GM21529 (cell line): ENCODE data around the gene ADAMTSL2.

Experiments
- ATAC-seq: cut with Tn5 transposase; IDR thresholded peaks from one replicate; pipeline ENCODE4 v1.9.1; 2021; ENCODE audit not compliant: unreplicated experiment

The ADAMTSL2 gene

GRCh38 chr9:133584559-133585476 lies 50.3 kb downstream of the ADAMTSL2 start:
- no peak for ATAC-seq

- ATAC-seq: no peak
Measured at GRCh38 chr9:133585481-133586351, 51.2 kb downstream of the ADAMTSL2 start.

GRCh38 chr9:133587051-133587450 lies 52.5 kb downstream of the ADAMTSL2 start:
- no peak for ATAC-seq

GRCh38 chr9:133587466-133587865 lies 53.0 kb downstream of the ADAMTSL2 start:
- ATAC-seq: no peak

GRCh38 chr9:133589454-133590227 lies 55.1 kb downstream of the ADAMTSL2 start:
- ATAC-seq: no peak

GRCh38 chr9:133590231-133590855 lies 55.8 kb downstream of the ADAMTSL2 start:
- no peak for ATAC-seq

- no peak for ATAC-seq
Measured at GRCh38 chr9:133591116-133591910, 56.8 kb downstream of the ADAMTSL2 start.

- no peak for ATAC-seq
Measured at GRCh38 chr9:133591985-133592384, 57.5 kb downstream of the ADAMTSL2 start.

- no peak for ATAC-seq
Measured at GRCh38 chr9:133592731-133593409, 58.4 kb downstream of the ADAMTSL2 start.

- ATAC-seq: no peak
Measured at GRCh38 chr9:133593587-133594253, 59.2 kb downstream of the ADAMTSL2 start.

GRCh38 chr9:133594310-133594709 lies 59.8 kb downstream of the ADAMTSL2 start:
- no peak for ATAC-seq

GRCh38 chr9:133595910-133596309 lies 61.4 kb downstream of the ADAMTSL2 start:
- ATAC-seq: no peak

- no peak for ATAC-seq
Measured at GRCh38 chr9:133597316-133597957, 62.9 kb downstream of the ADAMTSL2 start.

- ATAC-seq: no peak
Measured at GRCh38 chr9:133598978-133599377, 64.5 kb downstream of the ADAMTSL2 start.

- ATAC-seq: no peak
Measured at GRCh38 chr9:133599470-133600173, 65.1 kb downstream of the ADAMTSL2 start.

GRCh38 chr9:133600739-133601138 lies 66.2 kb downstream of the ADAMTSL2 start:
- ATAC-seq: no peak

- no peak for ATAC-seq
Measured at GRCh38 chr9:133601746-133602145, 67.2 kb downstream of the ADAMTSL2 start.

- ATAC-seq: no peak
Measured at GRCh38 chr9:133602277-133602676, 67.8 kb downstream of the ADAMTSL2 start.
